Right atrium auricular region (tissue), 2 donors: ENCODE data around the gene NFE2L1. TPM values are rescaled to one million over a fixed set of nuclear protein-coding genes. Genes with fewer than 3 reads are reported as not detected.

Experiments
- DNase-seq: peaks from one replicate; pipeline ENCODE4 v3.0.0-alpha.2; 2019; ENCODE audit warnings: low spot score
- H3K27ac ChIP-seq, 2 donors: fragments of 200-600 bp; sonication (generic); 1 replicate in 1 of 2; 2 replicates in 1 of 2; pipeline ENCODE4 v1.5.1; 2016 to 2019
- H3K27me3 ChIP-seq, 2 donors: fragments of 200-600 bp; sonication (generic); one replicate each; pipeline versions ENCODE4 v1.5.1 to v1.6.0; 2017 to 2019
- H3K36me3 ChIP-seq: fragments of 200-600 bp; sonication (generic); one replicate; pipeline ENCODE4 v1.5.1; 2016
- H3K4me1 ChIP-seq, 2 donors: fragments of 200-600 bp; sonication (generic); one replicate each; pipeline versions ENCODE4 v1.5.1 to v1.6.0; 2017 to 2019
- H3K4me3 ChIP-seq, 2 donors: fragments of 200-600 bp; sonication (generic); 1 replicate in 1 of 2; 2 replicates in 1 of 2; pipeline ENCODE4 v1.5.1; 2017 to 2019; ENCODE audit warnings: mild to moderate bottlenecking in 1 of 2, moderate library complexity in 1 of 2
- H3K9me3 ChIP-seq, 2 donors: fragments of 200-600 bp; sonication (generic); one replicate each; pipeline ENCODE4 v1.5.1; 2019
- total RNA-seq, 2 donors: library from RNA; depleted of rRNA; stranded (reverse); fragments of >200 nt; gene quantifications; one replicate each; pipeline ENCODE4 v1.1.0, GENCODE V29; 2016
- TF ChIP-seq, protein P1 (sequence below), 2 donors: fragments of 200-600 bp; sonication (generic); IDR thresholded peaks; one replicate each; pipeline ENCODE4 v1.5.1; 2019; ENCODE audit warnings: antibody characterized with exemption in 2 of 2

Gene NFE2L1
- total RNA-seq, 2 donors from 2014 or later = 271 to 418 TPM

DNA sequence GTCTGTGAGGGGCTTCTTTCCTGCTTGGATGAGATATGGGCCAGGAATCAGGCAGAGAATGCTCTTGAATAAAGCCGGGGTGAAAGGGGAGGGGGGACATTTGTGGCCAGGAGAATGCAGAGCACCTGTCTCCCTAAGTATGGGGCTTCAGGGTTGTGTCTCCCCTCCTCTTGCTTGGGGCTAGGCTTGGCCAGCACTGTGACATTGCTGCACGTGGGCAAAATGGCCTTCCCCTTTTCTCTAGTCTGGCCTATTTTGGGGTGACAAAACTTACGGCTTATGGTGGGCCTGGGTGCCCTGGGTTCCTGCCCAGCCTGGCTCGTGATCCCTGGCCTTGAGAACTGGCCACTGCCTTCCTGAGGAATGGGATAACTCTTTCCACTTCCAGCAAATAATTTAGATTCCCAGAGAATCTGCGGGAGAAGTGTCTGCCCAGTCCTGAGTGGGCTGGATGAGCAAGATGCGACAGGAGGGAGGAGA, 5.6 kb downstream of the NFE2L1 start:
- DNase-seq = no peak
- peaks cover 35% of the 10 kb centered on the region for H3K36me3 ChIP-seq
- TF ChIP-seq, protein P1, sequence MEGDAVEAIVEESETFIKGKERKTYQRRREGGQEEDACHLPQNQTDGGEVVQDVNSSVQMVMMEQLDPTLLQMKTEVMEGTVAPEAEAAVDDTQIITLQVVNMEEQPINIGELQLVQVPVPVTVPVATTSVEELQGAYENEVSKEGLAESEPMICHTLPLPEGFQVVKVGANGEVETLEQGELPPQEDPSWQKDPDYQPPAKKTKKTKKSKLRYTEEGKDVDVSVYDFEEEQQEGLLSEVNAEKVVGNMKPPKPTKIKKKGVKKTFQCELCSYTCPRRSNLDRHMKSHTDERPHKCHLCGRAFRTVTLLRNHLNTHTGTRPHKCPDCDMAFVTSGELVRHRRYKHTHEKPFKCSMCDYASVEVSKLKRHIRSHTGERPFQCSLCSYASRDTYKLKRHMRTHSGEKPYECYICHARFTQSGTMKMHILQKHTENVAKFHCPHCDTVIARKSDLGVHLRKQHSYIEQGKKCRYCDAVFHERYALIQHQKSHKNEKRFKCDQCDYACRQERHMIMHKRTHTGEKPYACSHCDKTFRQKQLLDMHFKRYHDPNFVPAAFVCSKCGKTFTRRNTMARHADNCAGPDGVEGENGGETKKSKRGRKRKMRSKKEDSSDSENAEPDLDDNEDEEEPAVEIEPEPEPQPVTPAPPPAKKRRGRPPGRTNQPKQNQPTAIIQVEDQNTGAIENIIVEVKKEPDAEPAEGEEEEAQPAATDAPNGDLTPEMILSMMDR (IDR thresholded peaks at IDR 0.05) = no peak
- peaks cover 0 to 86% of the 10 kb centered on the region in 2 donors for H3K4me1 ChIP-seq
- H3K27me3 ChIP-seq = no peaks in the 10 kb centered on the region
- H3K4me3 ChIP-seq = peak overlapping the region; percentile 28 to 82
- H3K9me3 ChIP-seq = no peaks in the 10 kb centered on the region
- H3K27ac ChIP-seq = peak overlapping the region; percentile 98 to 99

DNA sequence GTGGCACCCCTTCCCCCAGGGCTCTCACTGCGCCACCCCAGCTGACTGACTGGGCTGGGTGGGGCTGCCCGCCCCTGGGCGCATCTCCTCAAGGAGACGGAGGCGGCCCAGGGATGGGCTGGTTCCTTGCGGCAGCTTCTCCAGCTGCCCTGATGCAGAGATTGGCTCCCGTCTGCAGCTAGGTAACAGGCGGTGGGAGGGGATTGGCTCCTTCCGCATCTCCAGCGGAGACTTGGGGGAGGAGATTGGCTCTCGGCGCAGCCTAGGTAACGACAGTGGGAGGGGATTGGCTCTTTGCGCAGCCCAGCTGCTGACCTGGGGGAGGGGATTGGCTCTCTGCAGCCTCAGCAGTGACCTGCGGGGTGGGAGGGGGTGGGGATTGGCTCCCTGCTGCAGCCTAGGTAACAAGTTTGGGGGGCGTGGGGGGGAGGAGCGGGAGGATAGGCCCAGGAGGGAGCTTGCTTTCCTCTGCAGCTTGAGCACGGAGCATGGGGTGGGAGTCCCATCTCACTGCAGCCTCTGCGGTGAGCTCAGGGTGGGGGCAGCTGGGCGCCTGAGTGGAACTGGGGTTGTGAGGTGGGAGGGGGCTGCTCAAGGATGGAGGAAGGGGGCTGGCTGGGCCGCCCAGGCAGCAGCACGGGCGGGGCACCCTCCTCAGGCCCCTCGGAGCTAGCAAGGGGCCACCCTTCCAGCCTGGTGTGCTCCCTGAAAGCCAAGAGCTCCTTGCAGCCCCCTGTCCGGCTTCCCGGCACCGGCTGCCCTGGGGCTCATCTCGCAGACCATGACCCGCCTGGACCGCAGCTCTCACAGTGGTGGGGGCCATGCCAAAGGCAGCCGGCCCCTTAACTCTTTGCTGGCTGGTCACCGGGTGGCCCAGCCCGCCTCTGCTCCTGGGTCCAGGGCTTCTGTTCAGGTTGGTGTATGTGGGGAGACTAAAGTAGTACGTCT, 6.4 kb downstream of the NFE2L1 start:
- DNase-seq = no peak
- TF ChIP-seq, protein P1 (IDR thresholded peaks at IDR 0.05) = no peak
- H3K4me3 ChIP-seq = peak overlapping the region; percentile 28 to 82
- peaks cover 42% of the 10 kb centered on the region for H3K36me3 ChIP-seq
- H3K4me1 ChIP-seq = peaks cover 0 to 93% of the 10 kb centered on the region in 2 donors
- no peaks in the 10 kb centered on the region for H3K9me3 ChIP-seq
- H3K27ac ChIP-seq = peak overlapping the region; percentile 98 to 99
- no peaks in the 10 kb centered on the region for H3K27me3 ChIP-seq

DNA sequence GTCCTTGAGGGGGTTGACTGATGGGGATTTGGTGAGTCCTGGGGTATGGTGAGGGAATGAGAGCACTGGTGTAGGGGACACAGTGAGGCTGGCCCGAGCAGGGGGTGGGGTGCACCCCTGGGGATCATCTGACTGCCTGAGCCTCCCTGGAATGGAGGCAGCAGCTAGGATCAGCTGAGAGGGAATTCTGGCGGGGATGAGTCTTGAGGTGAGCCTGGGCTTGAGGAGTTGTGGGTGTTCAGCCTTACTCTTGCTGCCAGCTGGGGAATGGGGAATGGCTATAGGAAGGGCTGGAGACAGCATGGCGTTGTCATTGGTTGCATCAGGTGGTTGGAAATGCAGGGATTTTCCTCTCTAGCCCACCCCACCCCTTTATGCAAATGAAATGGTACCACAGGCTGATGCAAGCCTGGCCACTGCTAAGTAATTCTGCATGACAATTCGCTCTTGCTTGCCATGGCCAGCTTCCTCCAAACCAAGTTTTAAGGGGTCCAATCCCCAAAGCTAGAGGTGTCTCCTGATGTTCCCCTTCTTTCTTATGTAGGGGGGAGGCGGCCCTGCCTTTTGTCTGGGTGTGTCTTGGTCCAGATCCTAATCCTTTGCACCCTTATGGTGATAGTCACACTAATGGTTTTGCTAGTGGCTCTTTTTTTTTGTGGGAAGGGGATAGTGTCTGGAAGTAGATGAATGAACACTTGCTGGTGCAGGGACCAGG, 7.5 kb downstream of the NFE2L1 start:
- Histone ChIP-seq H3K4me3 (peak overlapping the region in 1 of 2 donors; percentile 82), H3K4me1 (peaks cover 0 to 93% of the 10 kb centered on the region in 2 donors), H3K27ac (peak overlapping the region; percentile 28 to 98)

DNA sequence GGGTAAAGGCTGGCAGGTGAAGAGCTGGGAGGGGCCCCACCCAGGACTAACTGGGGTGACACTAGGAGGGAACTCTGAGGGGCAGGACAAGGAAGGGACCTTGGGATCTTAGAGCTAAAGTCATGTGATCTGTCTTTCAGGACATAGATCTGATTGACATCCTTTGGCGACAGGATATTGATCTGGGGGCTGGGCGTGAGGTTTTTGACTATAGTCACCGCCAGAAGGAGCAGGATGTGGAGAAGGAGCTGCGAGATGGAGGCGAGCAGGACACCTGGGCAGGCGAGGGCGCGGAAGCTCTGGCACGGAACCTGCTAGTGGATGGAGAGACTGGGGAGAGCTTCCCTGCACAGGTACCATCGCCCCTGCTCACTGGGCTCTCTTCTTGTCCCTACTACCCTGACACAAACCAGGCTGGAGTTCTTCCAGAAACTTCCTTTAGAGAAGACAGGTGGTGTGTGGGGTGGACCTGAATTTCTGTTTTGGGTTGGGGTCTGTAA, 8.1 kb downstream of the NFE2L1 start:
- Histone ChIP-seq H3K4me1 (peaks cover 0 to 90% of the 10 kb centered on the region in 2 donors), H3K9me3 (no peaks in the 10 kb centered on the region), H3K4me3 (no peak overlapping the region), H3K27ac (peak overlapping the region in 1 of 2 donors; percentile 27), H3K27me3 (no peaks in the 10 kb centered on the region), H3K36me3 (peaks cover 55% of the 10 kb centered on the region)
- DNase-seq = no peak
- TF ChIP-seq, protein P1 (IDR thresholded peaks at IDR 0.05) = no peak

More for the DNA sequence above, 7.5 kb downstream of the NFE2L1 start:
- Histone ChIP-seq H3K9me3 (no peaks in the 10 kb centered on the region), H3K36me3 (peaks cover 54% of the 10 kb centered on the region), H3K27me3 (no peaks in the 10 kb centered on the region)
- TF ChIP-seq, protein P1 (IDR thresholded peaks at IDR 0.05) = no peak
- no peak for DNase-seq

DNA sequence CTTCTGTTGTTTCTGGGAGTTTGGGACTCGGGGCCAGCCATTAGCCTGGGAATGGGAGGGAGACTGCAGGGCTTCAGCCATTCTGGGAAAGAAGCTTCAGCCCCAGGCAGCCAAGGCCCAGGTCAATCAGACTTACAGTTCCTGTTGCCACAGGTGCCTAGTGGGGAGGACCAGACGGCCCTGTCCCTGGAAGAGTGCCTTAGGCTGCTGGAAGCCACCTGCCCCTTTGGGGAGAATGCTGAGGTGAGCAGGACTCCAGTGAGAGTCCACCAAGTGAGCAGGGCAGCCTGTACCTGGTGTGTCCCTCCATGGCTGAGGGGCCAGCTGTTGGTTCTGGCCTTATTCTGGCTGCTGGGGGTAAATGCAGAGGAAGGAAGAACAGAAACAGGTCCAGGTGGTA, 8.7 kb downstream of the NFE2L1 start:
- Histone ChIP-seq H3K36me3 (peaks cover 60% of the 10 kb centered on the region), H3K9me3 (no peaks in the 10 kb centered on the region), H3K27me3 (no peaks in the 10 kb centered on the region), H3K27ac (no peak overlapping the region), H3K4me3 (no peak overlapping the region), H3K4me1 (peaks cover 0 to 84% of the 10 kb centered on the region in 2 donors)
- no peak for DNase-seq
- TF ChIP-seq, protein P1 (IDR thresholded peaks at IDR 0.05) = no peak
